Peyer's patch (tissue), 4 donors: ENCODE measurements around the gene WAPL. TPM values are rescaled to one million over a fixed set of nuclear protein-coding genes. Genes with fewer than 3 reads are reported as not detected.
A peak's percentile ranks its signal among the peaks of the same experiment; 100 is the strongest.

ENCODE experiments used
- DNase-seq, 3 donors: peaks; one replicate each; pipeline ENCODE4 v3.0.0-alpha.2; 2017 to 2019
- H3K27ac ChIP-seq, 4 donors: fragments of 200-600 bp; sonication (generic); one replicate each; pipeline ENCODE4 v1.5.1; 2016 to 2019
- H3K27me3 ChIP-seq, 2 donors: fragments of 200-600 bp; sonication (generic); one replicate each; pipeline ENCODE4 v1.5.1; 2019
- H3K36me3 ChIP-seq, 3 donors: fragments of 200-600 bp; sonication (generic); one replicate each; pipeline ENCODE4 v1.5.1; 2016 to 2019
- H3K4me1 ChIP-seq, 4 donors: fragments of 200-600 bp; sonication (generic); one replicate each; pipeline ENCODE4 v1.5.1; 2016 to 2019
- H3K4me3 ChIP-seq, 4 donors: fragments of 200-600 bp; sonication (generic); 1 replicate in 3 of 4; 2 replicates in 1 of 4; pipeline ENCODE4 v1.5.1; 2016 to 2019; ENCODE audit warnings: mild to moderate bottlenecking in 1 of 4
- H3K9me3 ChIP-seq, 4 donors: fragments of 200-600 bp; sonication (generic); one replicate each; pipeline ENCODE4 v1.5.1; 2016 to 2019; ENCODE audit warnings: mild to moderate bottlenecking in 1 of 4
- CTCF ChIP-seq, 6 experiments: fragments of 450-650 bp in 4 of 6; fragments of 200-600 bp in 2 of 6; sonication (generic) in 1 of 6; IDR thresholded peaks; one replicate each; pipeline ENCODE4 v1.5.1; 2017 to 2019; ENCODE audit warnings: antibody characterized with exemption in 6 of 6, mild to moderate bottlenecking in 3 of 6, moderate library complexity in 1 of 6
- POLR2A ChIP-seq, 2 donors: fragments of 450-650 bp; IDR thresholded peaks; one replicate each; pipeline ENCODE4 v1.5.1; 2017; ENCODE audit warnings: antibody characterized with exemption in 2 of 2, mild to moderate bottlenecking in 2 of 2, moderate library complexity in 2 of 2
- total RNA-seq, 4 donors: library from RNA; depleted of rRNA; stranded (reverse); fragments of >200 nt; gene quantifications; one replicate each; pipeline ENCODE4 v1.1.0, GENCODE V29; 2016

Gene WAPL
- total RNA-seq, 4 donors from 2014 or later, result 32.4 to 49.5 (median 45.1) TPM

DNA sequence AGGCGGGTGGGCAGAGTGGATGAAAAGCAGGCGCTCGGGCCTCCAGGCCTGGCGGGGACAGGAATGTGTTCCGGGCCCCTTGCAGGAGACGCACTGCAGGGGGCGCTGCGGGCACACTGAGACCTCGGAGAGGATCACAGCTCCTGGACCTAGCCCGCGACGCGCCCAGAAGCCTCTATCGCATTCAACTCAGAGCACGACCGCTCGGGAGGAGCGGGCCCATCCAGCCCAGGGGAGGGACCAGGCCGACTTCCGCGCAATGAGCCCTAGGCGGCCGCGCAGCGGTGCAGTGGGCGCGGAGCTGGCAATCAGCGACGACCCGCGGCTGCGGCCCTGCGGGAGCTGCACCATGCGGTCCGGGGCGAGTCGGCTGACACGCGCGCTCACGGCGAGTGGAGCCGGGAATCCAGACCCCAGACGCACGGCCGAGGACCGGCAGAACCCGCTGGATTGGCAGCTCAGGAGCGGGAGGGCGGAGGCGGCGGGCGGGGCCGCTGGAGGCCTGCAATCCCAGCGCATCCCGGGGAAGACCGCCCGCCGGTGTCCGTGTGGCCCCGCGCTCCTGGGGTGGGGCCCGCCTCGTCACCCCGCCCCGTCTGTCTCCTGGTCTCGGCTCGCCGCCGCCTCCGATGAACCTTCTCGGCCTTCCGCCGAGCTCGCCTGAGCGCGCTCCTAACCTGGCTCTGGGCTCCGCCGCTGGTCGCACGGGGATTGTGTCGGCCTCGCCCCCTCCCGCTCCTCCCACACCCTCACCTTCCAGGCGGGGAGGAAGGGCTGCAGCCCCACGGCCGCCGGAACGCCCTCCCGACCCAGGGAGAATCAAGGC is 121.5 kb downstream of the WAPL start:
- no peaks in the 10 kb centered on the region for H3K36me3 ChIP-seq
- peak; percentile 95 to 98 (median 97) for DNase-seq
- peaks cover 0 to 27% (median 5%) of the 10 kb centered on the region in 4 donors for H3K4me1 ChIP-seq
- no peaks in the 10 kb centered on the region for H3K27me3 ChIP-seq
- peak overlapping the region; percentile 65 to 78 (median 73) for H3K4me3 ChIP-seq
- peak; percentile 87 to 97 (median 95) for TF ChIP-seq CTCF (IDR thresholded peaks at IDR 0.05)
- TF ChIP-seq POLR2A (IDR thresholded peaks at IDR 0.05), result peak; percentile 36 to 48
- H3K9me3 ChIP-seq, result no peaks in the 10 kb centered on the region
- H3K27ac ChIP-seq, result peak overlapping the region; percentile 79 to 98 (median 89)

DNA sequence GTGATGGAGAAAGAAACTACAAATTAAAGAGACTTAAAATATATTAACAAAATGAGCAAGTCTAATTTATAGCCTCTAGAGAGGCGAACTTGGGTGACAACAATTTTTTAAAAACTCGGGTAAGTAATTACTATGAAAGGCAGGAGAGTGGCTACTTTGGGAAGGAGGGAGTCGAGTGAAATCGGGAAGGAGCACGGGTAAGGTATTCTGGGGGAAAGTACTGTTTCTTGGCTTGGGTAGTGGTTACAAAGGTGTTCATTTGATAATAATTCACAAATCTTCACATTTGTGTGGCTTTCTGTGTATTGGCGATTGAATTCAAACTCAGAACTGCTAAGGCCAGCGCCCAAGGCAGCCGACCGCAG is 122.1 kb downstream of the WAPL start:
- Histone ChIP-seq H3K36me3 (no peaks in the 10 kb centered on the region), H3K4me1 (peaks cover 0 to 27% (median 5%) of the 10 kb centered on the region in 4 donors), H3K27ac (peak overlapping the region; percentile 79 to 98 (median 89)), H3K9me3 (no peaks in the 10 kb centered on the region), H3K27me3 (no peaks in the 10 kb centered on the region), H3K4me3 (peak overlapping the region in 2 of 4 donors; percentile 69 to 78)
- DNase-seq, result no peak
- TF ChIP-seq POLR2A (IDR thresholded peaks at IDR 0.05) (no peak), CTCF (IDR thresholded peaks at IDR 0.05) (no peak)

- peaks cover 0 to 20% (median 5%) of the 10 kb centered on the region in 4 donors for H3K4me1 ChIP-seq
- TF ChIP-seq CTCF (IDR thresholded peaks at IDR 0.05), result no peak
- TF ChIP-seq POLR2A (IDR thresholded peaks at IDR 0.05), result no peak
- no peak overlapping the region for H3K27ac ChIP-seq
- no peaks in the 10 kb centered on the region for H3K27me3 ChIP-seq
- no peak for DNase-seq
- no peak overlapping the region for H3K4me3 ChIP-seq
- no peaks in the 10 kb centered on the region for H3K9me3 ChIP-seq
- H3K36me3 ChIP-seq, result no peaks in the 10 kb centered on the region
These were observed 124.5 kb downstream of the WAPL start for GRCh38 chr10:86397120-86397519.

DNA sequence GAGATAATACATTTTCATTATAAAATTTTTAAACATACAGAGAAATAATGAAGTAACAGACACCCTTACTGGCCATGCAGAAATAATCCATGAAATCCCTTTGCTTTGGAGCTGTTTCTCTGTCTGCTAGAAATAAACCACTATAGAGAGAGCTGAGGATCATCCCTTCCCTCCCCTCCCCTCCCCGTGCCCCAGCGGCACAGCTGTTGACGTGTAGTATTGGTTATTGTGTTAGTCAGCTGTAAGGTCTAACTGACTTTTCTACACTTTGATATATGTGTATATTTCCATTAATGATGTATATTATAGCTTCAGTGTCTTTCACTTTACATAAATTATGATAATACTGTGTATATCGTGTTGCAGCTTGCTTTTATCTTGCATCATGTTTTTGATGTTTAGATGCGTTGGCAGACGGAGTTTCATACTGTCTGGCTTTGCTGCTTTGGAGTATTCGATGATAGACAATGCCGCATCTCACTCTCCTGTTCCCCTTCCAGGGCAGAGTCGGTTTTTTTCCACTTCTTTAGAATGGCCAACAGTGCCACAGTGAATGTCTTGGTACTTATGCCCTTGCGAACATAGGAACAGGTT is 127.6 kb downstream of the WAPL start:
- no peak for DNase-seq
- Histone ChIP-seq H3K4me3 (no peak overlapping the region), H3K27me3 (no peaks in the 10 kb centered on the region), H3K36me3 (no peaks in the 10 kb centered on the region), H3K27ac (no peak overlapping the region), H3K4me1 (peaks cover 0 to 10% (median 2%) of the 10 kb centered on the region in 4 donors), H3K9me3 (no peaks in the 10 kb centered on the region)
- TF ChIP-seq POLR2A (IDR thresholded peaks at IDR 0.05), result no peak
- TF ChIP-seq CTCF (IDR thresholded peaks at IDR 0.05), result no peak

DNA sequence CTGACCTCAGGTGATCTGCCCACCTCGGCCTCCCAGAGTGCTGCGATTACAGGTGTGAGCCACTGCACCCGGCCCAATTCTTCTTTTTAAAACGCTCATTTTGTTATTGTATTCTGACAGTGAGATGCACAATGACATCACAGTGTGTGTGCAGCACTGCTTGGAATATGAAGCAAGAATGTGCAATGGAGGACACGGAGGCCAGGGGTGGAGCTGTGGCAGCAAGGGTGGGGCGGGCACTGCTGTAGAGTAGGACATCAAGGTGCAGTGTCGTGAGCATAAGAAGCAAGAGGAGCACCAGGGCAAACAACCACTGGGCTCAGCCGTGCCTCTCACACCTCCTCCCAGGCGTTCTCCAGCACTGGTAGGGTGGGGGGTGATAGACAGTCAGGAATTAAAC is 128.2 kb downstream of the WAPL start:
- Histone ChIP-seq H3K27ac (no peak overlapping the region), H3K27me3 (no peaks in the 10 kb centered on the region), H3K4me3 (no peak overlapping the region), H3K4me1 (peaks cover 0 to 11% (median 2%) of the 10 kb centered on the region in 4 donors), H3K9me3 (no peaks in the 10 kb centered on the region), H3K36me3 (no peaks in the 10 kb centered on the region)
- TF ChIP-seq CTCF (IDR thresholded peaks at IDR 0.05) (no peak), POLR2A (IDR thresholded peaks at IDR 0.05) (no peak)
- peak in 1 of 3 donors; percentile 54 for DNase-seq
